Naive thymus-derived CD8-positive, alpha-beta T cell (primary cell): Measurements from ENCODE around the gene DUSP22. TPM values are rescaled to one million over a fixed set of nuclear protein-coding genes. Genes with fewer than 3 reads are reported as not detected.
A peak's percentile ranks its signal among the peaks of the same experiment; 100 is the strongest.
"Not testable (repeated sequence)": the region's sequence is repeated elsewhere in the genome, so short reads cannot be mapped to it uniquely, and the experiment has no call there.

Experiments
- ATAC-seq, 2 donors: fragments of 150-1000 bp; cut with Tn5 transposase in 1 of 2; sonication (Bioruptor Pico), chemical (Tn5 transposase) in 1 of 2; 1 replicate in 1 of 2; 2 replicates in 1 of 2; pipeline ENCODE4 v1.10.0; 2021; ENCODE audit warnings: mild to moderate bottlenecking in 2 of 2, moderate library complexity in 2 of 2
- POLR2A ChIA-PET: fragments of 350-600 bp; sonication (Branson Sonifier 250); formaldehyde crosslinking; loops from one replicate; lab custom pipeline; 2021; ENCODE audit warnings: antibody characterized with exemption; lab: Charles Lee
- DNase-seq, 10 donors: peaks; one replicate each; pipeline versions ENCODE4 v3.0.0 to v3.0.0-alpha.2; 2020 to 2022
- H3K27ac Mint-ChIP-seq, 10 donors: one replicate each; pipeline ENCODE4 v1.8.0; 2020 to 2022; ENCODE audit warnings: mild to moderate bottlenecking in 10 of 10, mixed read lengths in 10 of 10, moderate library complexity in 4 of 10, inconsistent platforms in 1 of 10
- H3K27me3 Mint-ChIP-seq, 5 donors: one replicate each; pipeline ENCODE4 v1.8.0; 2021 to 2022; ENCODE audit warnings: mixed read lengths in 5 of 5
- H3K36me3 Mint-ChIP-seq, 3 donors: one replicate each; pipeline ENCODE4 v1.8.0; 2020 to 2022; ENCODE audit warnings: mixed read lengths in 3 of 3, mild to moderate bottlenecking in 2 of 3, inconsistent platforms in 1 of 3
- H3K4me1 Mint-ChIP-seq, 4 donors: one replicate each; pipeline ENCODE4 v1.8.0; 2021 to 2022; ENCODE audit warnings: mixed read lengths in 4 of 4
- H3K4me3 Mint-ChIP-seq, 10 donors: one replicate each; pipeline ENCODE4 v1.8.0; 2020 to 2022; ENCODE audit warnings: mild to moderate bottlenecking in 10 of 10, mixed read lengths in 10 of 10, moderate library complexity in 6 of 10, inconsistent platforms in 1 of 10
- H3K9me3 Mint-ChIP-seq, 9 donors: one replicate each; pipeline ENCODE4 v1.8.0; 2020 to 2022; ENCODE audit warnings: mixed read lengths in 9 of 9, mild to moderate bottlenecking in 3 of 9, inconsistent platforms in 1 of 9, moderate library complexity in 1 of 9
- polyA plus RNA-seq, 3 donors: library from polyadenylated mRNA; unstranded; fragments of 300-500 nt; fragmentation: Illumina TruSeq; gene quantifications; one replicate each; pipeline ENCODE4 v1.2.3, GENCODE V29; 2021
- total RNA-seq, 8 experiments: library from RNA in 2 of 8; stranded (reverse) in 2 of 8; gene quantifications; one replicate each; pipeline ENCODE4 v1.2.3 and lab custom pipeline; 2021 to 2026

DUSP22 gene
- total and polyA plus RNA-seq, 5 experiments from 2014 or later = 40.1 to 46.0 (median 43.0) TPM

DNA sequence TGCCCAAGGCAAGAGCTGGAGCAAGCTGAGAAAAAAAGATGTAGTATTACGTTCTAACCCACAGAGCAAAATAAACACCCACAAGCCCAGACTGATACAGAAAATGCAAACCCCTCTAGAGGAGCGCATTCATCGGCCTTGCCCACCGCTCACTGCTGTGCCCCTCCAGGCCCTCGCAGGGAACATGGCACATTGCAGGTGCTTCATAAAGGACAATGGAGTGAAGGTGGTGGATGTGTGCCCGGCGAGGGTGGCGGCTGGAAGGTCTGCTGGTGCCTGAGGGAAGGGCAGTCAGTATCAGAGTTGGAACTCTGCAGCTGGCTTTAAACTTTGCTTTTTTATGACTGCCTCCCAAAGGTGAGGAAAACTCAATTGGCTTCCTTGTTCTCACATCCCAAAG is 80.7 kb downstream of the DUSP22 start:
- Mint-ChIP-seq H3K9me3 (peaks cover 0 to 16% (median 3%) of the 10 kb centered on the region in 9 donors), H3K27ac (peak overlapping the region in 3 of 10 donors; percentile 21 to 46 (median 42)), H3K4me1 (peaks cover 14 to 26% (median 16%) of the 10 kb centered on the region in 4 donors), H3K27me3 (peaks cover 16 to 74% (median 31%) of the 10 kb centered on the region in 5 donors), H3K36me3 (peaks cover 0 to 1% (median 0%) of the 10 kb centered on the region in 3 donors), H3K4me3 (peak overlapping the region in 1 of 10 donors; percentile 16)
- ATAC-seq = no peak
- POLR2A ChIA-PET = interaction anchor here (0.6 to 0.7 kb wide), 2 partner anchors 30 to 80 kb away, joined by 3 read pairs; no protein-coding TSS in a partner anchor
- DNase-seq = no peak

DNA sequence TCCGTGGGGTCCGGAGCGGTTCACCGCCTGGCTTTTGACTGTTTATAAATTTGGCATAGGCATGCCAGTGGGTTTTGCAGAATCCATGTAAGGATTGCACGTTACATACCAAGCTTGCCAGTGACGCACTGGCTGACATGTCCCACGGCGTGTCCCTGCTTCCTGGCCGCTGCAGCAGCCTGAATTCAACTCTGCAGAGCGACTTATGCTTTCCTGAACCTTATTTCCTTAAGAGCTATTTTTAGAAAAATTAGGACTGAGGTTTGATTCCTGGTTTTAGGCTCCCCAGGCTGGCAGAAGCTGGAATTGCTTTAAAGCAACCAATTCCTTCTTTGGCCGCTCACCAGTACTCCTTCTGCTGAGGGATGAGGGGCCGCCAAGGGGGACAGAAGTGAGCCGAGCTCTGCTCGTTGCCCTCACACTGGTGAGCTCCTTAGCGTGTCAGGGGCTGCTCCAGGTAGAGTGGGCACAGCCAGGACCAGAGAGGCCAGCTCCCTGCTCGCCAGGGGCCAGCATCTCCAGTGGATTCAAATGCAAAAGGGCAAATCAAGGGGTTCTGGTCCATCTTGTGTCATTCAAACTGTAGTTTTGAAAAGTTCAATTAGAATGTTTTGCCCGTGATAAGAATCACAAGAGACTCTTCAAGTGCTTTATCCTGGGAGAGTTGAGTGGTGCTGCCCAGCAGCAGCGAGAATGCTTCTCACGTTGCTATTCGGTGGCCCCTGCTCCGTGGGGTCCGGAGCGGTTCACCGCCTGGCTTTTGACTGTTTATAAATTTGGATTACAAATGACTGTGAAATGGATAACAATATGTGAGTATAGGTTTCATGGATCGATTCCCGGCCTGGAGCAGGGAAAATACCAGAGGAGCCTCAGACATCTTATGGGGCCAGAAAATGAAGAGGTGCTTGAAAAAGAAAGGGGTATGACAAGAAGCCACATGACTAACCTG is 81.8 kb downstream of the DUSP22 start:
- POLR2A ChIA-PET = interaction anchor here (0.9 kb wide), 1 partner anchor 10 kb away, joined by 3 read pairs; no protein-coding TSS in a partner anchor
- Mint-ChIP-seq H3K4me3 (no peak overlapping the region), H3K9me3 (peaks cover 0 to 16% (median 3%) of the 10 kb centered on the region in 9 donors), H3K27me3 (peaks cover 16 to 77% (median 37%) of the 10 kb centered on the region in 5 donors), H3K27ac (no peak overlapping the region), H3K4me1 (peaks cover 15 to 36% (median 19%) of the 10 kb centered on the region in 4 donors), H3K36me3 (peaks cover 0 to 1% (median 0%) of the 10 kb centered on the region in 3 donors)
- no peak for ATAC-seq
- DNase-seq = no peak

DNA sequence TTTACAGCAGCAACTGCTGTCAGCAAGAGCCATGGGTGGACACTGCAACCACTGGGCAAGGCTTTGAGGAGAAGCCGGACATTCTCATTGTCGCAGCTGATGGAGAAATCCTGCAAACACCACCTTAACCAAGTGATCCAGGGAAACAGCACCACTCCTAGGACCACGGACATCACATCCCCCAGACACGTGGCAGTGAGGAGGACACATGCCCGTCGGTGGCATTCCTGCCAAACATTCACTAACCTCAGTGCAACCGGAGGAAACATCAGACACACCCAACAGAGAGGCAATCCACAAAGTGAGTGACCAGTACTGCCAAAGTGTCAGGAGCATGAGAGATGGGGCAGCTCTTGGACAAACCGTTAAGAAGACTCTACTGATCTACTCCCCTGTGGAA is 82.7 kb downstream of the DUSP22 start:
- H3K27ac Mint-ChIP-seq = peak overlapping the region in 1 of 10 donors; percentile 46
- H3K36me3 Mint-ChIP-seq = no peaks in the 10 kb centered on the region
- peaks cover 0 to 12% (median 2%) of the 10 kb centered on the region in 9 donors for H3K9me3 Mint-ChIP-seq
- H3K27me3 Mint-ChIP-seq = peaks cover 17 to 72% (median 34%) of the 10 kb centered on the region in 5 donors
- ATAC-seq (no peak), DNase-seq (no peak)
- H3K4me3 Mint-ChIP-seq = no peak overlapping the region
- POLR2A ChIA-PET = no interaction called here
- peaks cover 15 to 41% (median 18%) of the 10 kb centered on the region in 4 donors for H3K4me1 Mint-ChIP-seq

DNA sequence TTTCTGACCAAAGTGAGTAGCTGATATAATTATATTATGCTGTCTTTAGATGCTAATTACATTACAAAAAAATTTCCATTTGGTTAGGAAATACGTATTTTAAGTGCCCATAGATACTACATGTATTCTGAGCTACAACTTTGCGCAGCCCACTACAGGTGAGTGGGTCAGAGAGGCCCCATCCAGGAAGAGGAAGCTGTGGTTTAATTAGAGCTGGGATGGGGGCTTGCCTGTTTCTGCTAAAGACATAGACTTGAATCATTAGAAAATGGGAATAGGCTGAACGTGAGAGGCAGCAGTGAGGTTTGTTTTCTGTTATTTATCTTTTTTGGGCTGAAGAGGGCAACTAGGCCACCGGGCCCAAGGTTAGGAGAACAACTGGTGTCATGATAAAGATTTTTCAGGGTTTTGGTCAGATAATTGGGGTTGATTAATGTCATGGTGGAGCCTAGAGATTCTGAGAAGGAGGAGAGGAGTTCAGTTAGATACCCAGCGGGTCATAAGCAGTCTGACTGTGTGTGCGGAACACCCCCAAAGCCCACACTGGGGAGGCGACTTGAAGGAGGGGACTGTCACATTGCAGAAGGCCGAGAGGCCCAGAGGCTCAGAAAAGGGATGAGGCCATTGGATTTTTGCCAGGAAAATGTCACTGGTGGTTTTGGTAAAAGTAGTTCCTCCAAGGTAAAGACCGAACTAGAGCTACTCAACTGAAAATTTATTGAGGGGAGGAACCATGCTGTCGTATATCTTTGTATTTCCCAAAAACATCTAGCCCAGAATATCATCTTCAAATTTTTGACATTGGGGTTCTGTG is 84.7 kb downstream of the DUSP22 start:
- Mint-ChIP-seq H3K27me3 (peaks cover 24 to 83% (median 48%) of the 10 kb centered on the region in 5 donors), H3K9me3 (peaks cover 0 to 7% (median 0%) of the 10 kb centered on the region in 9 donors), H3K27ac (no peak overlapping the region), H3K36me3 (peaks cover 0 to 2% (median 0%) of the 10 kb centered on the region in 3 donors), H3K4me1 (peaks cover 16 to 41% (median 23%) of the 10 kb centered on the region in 4 donors), H3K4me3 (peak overlapping the region in 1 of 10 donors; percentile 43)
- POLR2A ChIA-PET = no interaction called here
- no peak for DNase-seq
- no peak for ATAC-seq

DNA sequence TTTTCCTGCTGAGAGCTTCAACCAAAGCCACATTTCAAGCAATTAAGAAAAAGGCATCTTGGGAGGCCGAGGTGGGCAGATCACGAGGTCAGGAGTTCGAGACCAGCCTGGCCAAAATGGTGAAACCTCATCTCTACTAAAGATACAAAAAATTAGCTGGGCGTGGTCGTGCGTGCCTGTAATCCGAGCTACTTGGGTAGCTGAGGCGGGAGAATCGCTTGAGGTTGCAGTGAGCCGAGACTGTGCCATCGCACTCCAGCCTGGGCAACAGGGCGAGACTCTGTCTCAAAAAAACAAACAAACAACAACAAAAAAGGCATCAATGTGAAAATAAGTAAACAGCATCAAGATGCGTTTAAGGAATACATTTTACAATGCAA is 85.3 kb downstream of the DUSP22 start:
- H3K36me3 Mint-ChIP-seq, POLR2A ChIA-PET, H3K9me3 Mint-ChIP-seq, H3K4me3 Mint-ChIP-seq, DNase-seq, ATAC-seq: not testable (repeated sequence)
- Mint-ChIP-seq H3K4me1 (peaks cover 14 to 39% (median 20%) of the 10 kb centered on the region in 4 donors), H3K27ac (peak overlapping the region in 1 of 10 donors; percentile 24), H3K27me3 (peaks cover 24 to 83% (median 51%) of the 10 kb centered on the region in 5 donors)

DNA sequence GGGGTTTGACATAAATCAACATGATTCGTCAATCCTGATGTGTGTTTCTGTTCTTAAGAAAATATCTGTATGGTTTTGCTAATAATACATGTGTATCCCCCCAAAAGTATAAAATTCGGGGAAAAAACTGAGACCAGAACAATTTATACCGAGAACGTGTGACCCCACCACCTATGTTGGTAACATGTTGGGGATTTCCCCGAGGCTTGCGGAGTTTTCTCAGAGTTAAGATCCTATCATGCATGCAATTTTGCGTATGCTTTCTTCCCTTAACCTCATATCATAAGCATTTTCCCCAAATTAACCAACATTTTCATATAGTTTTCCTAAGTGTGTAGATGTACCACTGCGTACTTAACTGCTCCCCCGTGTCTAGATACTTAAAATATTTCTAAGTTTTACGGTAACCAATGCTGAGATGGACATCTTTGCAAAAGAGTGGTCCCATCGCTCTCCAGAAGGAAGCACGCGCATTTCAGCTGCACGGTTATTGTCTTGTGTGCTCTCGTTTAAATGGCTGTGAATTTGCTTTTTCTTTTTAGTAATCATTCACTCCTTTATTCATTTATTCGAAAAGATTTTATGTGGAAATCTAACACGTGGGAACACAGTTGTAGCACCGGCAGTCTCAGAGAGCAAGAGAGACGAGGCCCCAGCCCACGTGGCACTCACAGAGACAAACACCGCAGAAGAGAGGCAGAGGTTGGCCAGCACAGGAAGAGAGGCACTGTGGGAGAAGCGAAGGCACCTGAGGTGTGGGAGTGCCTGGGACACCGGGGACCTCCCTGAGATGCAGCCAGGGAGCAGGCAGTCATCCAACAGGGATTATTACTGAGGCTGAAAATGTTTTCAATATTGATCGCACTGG is 86.0 kb downstream of the DUSP22 start:
- no peak overlapping the region for H3K27ac Mint-ChIP-seq
- H3K27me3 Mint-ChIP-seq = peaks cover 24 to 78% (median 49%) of the 10 kb centered on the region in 5 donors
- peaks cover 0 to 2% (median 0%) of the 10 kb centered on the region in 3 donors for H3K36me3 Mint-ChIP-seq
- ATAC-seq (no peak), DNase-seq (no peak)
- H3K4me3 Mint-ChIP-seq = no peak overlapping the region
- POLR2A ChIA-PET = no interaction called here
- H3K4me1 Mint-ChIP-seq = peaks cover 12 to 32% (median 15%) of the 10 kb centered on the region in 4 donors
- peaks cover 0 to 7% (median 0%) of the 10 kb centered on the region in 9 donors for H3K9me3 Mint-ChIP-seq

DNA sequence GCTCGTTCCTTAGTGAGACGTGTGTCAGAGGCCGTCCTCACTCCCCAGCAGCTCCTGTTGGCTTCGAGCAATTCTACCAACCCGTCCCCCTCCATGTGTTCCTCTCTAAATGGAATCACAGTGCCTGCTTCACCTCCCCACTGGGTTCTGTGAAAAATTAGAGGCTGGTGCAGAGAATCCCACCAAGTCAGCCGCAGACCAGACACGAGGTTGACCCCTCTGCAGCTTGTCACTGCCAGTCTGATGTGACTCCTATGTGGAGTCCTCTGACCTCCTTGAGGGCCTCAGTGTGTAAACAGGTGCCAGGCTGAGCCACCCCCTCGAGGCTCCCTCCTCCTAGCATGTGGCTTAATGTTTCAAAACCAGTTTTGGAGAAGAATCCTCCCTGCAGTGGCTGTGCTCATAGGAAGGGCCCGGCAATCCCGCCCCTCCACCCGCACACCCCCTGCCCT is 86.7 kb downstream of the DUSP22 start:
- Mint-ChIP-seq H3K9me3 (peaks cover 0 to 7% (median 0%) of the 10 kb centered on the region in 9 donors), H3K27ac (no peak overlapping the region), H3K4me1 (peaks cover 12 to 28% (median 14%) of the 10 kb centered on the region in 4 donors), H3K27me3 (peaks cover 23 to 80% (median 54%) of the 10 kb centered on the region in 5 donors), H3K4me3 (no peak overlapping the region), H3K36me3 (peaks cover 0 to 2% (median 0%) of the 10 kb centered on the region in 3 donors)
- POLR2A ChIA-PET = no interaction called here
- DNase-seq (no peak), ATAC-seq (no peak)

DNA sequence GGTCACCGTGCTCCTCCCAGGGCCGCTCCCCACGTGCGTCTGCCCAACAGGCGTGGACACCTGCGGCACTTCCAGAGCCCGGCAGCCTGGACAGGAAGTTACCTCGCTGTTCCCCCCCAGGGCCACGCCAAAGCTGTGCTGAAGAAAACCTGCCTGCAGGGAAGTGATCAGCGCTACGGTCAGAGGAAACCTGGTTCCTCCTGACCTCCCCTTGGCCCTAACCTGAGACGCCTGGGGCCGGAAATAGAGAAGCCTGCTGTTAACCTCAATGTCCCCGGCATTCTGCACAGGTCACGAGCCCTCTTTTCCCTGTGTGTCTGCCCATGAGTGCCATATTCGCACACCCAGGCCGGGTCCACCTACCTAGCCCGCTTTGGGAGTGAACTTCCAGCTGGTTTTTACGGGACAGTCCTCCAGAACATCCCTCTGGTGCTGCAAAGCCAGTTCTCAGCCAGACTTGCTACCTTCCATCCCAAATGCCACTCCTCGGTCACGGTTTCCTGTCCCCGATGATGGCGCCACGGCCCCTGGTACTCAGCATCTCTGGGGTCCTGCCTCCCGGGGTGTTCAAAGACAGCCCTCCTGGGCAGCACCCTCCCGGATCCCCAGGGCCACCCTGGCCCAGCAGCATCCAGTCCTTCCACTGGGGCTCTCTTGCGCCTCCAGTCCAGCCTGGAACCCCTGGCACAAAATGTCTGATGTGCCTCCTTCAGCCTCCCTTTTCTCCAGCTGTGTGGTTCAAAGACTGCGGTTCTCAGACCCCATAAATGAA is 87.3 kb downstream of the DUSP22 start:
- peaks cover 19 to 80% (median 53%) of the 10 kb centered on the region in 5 donors for H3K27me3 Mint-ChIP-seq
- H3K4me1 Mint-ChIP-seq = peaks cover 12 to 28% (median 14%) of the 10 kb centered on the region in 4 donors
- no peak for ATAC-seq

DNA sequence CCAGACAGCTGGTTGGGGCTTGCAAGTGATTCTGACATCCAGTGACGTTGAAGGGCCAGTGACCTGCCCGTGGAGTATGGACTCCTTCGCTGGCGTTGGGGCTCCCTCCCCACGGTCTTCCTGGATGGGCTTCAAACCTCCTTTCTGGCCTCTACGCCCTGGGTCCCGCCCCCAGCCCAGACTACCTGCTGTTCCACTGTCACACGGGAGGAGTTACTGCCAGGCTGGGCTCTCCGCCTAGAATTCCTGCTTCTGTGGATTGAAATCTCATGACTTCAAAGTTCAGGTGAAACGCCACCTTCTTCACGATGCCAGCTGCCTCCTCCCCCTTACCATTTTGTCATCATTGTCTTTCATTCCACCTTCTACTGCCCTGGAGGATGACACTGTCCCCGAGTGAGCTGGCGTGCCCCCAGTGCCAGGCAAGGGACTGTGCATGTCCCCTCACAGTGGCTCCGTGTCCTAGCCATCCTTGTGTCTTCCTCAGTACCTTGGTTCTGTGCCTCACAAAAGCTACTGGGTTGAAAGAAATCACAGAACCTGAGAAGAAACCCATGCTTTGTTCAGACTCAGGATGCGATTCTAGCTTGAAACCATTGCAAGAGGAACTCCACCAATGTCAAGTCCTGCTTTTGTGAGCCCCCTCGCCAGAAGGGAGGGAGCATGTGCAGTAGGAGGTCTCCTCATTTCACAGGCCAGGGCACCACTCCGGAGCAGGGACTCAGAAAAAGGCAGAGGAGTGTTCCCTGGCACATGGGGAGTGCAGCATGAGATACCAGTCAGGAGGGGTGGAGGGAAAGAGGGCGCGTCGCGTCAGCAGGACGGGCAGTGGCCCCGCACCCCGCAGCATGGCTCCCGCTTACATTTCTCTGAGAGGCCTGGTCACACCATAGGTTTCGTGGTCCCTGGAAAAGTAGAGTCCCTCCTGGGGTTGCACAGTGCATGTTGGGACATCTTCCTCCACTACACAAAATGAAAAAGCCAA is 88.2 kb downstream of the DUSP22 start:
- Mint-ChIP-seq H3K27me3 (peaks cover 16 to 72% (median 48%) of the 10 kb centered on the region in 5 donors), H3K9me3 (peaks cover 0 to 5% (median 0%) of the 10 kb centered on the region in 9 donors), H3K4me1 (peaks cover 12 to 28% (median 14%) of the 10 kb centered on the region in 4 donors), H3K4me3 (no peak overlapping the region), H3K36me3 (peaks cover 0 to 2% (median 0%) of the 10 kb centered on the region in 3 donors), H3K27ac (peak overlapping the region in 1 of 10 donors; percentile 79)
- DNase-seq (no peak), ATAC-seq (no peak)
- POLR2A ChIA-PET = no interaction called here

More for the DNA sequence above, 87.3 kb downstream of the DUSP22 start:
- no peak overlapping the region for H3K4me3 Mint-ChIP-seq
- POLR2A ChIA-PET = no interaction called here
- H3K27ac Mint-ChIP-seq = peak overlapping the region in 1 of 10 donors; percentile 28
- peaks cover 0 to 5% (median 0%) of the 10 kb centered on the region in 9 donors for H3K9me3 Mint-ChIP-seq
- no peak for DNase-seq
- peaks cover 0 to 2% (median 0%) of the 10 kb centered on the region in 3 donors for H3K36me3 Mint-ChIP-seq
